K562 (cell line): ENCODE measurements around the gene INHBE. TPM values are rescaled to one million over a fixed set of nuclear protein-coding genes. Genes with fewer than 3 reads are reported as not detected.

Experiments
- ATAC-seq: fragments of 200-7000 bp; cut with Tn5 transposase; 3 replicates; pipeline ENCODE4 v1.9.1; 2020; ENCODE audit warnings: moderate library complexity
- BruUV-seq: library from RNA; stranded (reverse); fragments of 400-500 nt; replicated peaks from 2 replicates; lab custom pipeline; 2021; lab: Mats Ljungman, UMichigan
- CTCF ChIA-PET: fragments of 300-600 bp; formaldehyde crosslinking; extraction: SDS; loops from one replicate; lab custom pipeline; 2021; ENCODE audit warnings: low intra/inter-chr PET ratio; lab: Yijun Ruan, JAX
- POLR2A ChIA-PET: fragments of 300-600, 350-650 bp; sonication (Branson Sonifier 250); formaldehyde crosslinking; extraction: SDS; loops from one replicate; lab custom pipeline; 2021; ENCODE audit warnings: antibody characterized with exemption, inconsistent platforms; lab: Yijun Ruan, JAX
- DNase-seq, 4 experiments: peaks; one replicate each; pipeline versions ENCODE4 v3.0.0 to v3.0.0-alpha.2; 2011 to 2018; ENCODE audit warnings: low spot score in 3 of 4, mixed read lengths in 3 of 4; ENCODE audit errors: extremely low read depth in 1 of 4
- FAIRE-seq: peaks from 2 replicates; lab custom pipeline; 2011; peaks lifted over from hg19 to GRCh38; lab: Jason Lieb, UNC
- H2AFZ ChIP-seq: 2 replicates; pipeline ENCODE4 v1.6.0; 2011; ENCODE audit warnings: low read depth, low read length, control low read depth, inconsistent platforms
- H3K27ac ChIP-seq: fragments of 200-600 bp; 3 replicates; pipeline ENCODE4 v1.8.0; 2011; ENCODE audit warnings: low read depth, mild to moderate bottlenecking, control low read depth, inconsistent platforms, low read length, moderate library complexity, mixed read lengths; ENCODE audit errors: extremely low read depth
- H3K27me3 ChIP-seq, 2 experiments: fragments of 300-600 bp in 1 of 2; 2 replicates in 1 of 2; 3 replicates in 1 of 2; pipeline versions ENCODE4 v1.6.0 to v1.8.0; 2011; ENCODE audit warnings: inconsistent platforms in 2 of 2, low read length in 2 of 2, mild to moderate bottlenecking in 1 of 2, mixed read lengths in 1 of 2, moderate library complexity in 1 of 2; ENCODE audit not compliant: control insufficient read depth in 2 of 2, insufficient read depth in 2 of 2
- H3K36me3 ChIP-seq: fragments of 300-600 bp; 3 replicates; pipeline ENCODE4 v1.8.0; 2011; ENCODE audit warnings: mild to moderate bottlenecking, low read length, inconsistent platforms; ENCODE audit not compliant: control insufficient read depth, insufficient read depth
- H3K4me1 ChIP-seq, 2 experiments: fragments of 200-600 bp in 1 of 2; replicated peaks in 1 of 2; 2 replicates in 1 of 2; 3 replicates in 1 of 2; pipeline versions ENCODE4 v1.5.1 to v1.8.0; 2011; ENCODE audit warnings: inconsistent platforms in 2 of 2, low read length in 2 of 2, mild to moderate bottlenecking in 1 of 2, mixed read lengths in 1 of 2, moderate library complexity in 1 of 2; ENCODE audit not compliant: control insufficient read depth in 2 of 2, insufficient read depth in 2 of 2
- H3K4me2 ChIP-seq: 2 replicates; pipeline ENCODE4 v1.6.1; 2011; ENCODE audit warnings: low read length, control low read depth, inconsistent platforms, mixed read lengths; ENCODE audit not compliant: insufficient read depth
- H3K4me3 ChIP-seq: fragments of 200-600 bp; sonication (generic), shearing (Covaris generic); 2 replicates; pipeline ENCODE4 v1.5.1; 2016; ENCODE audit warnings: control low read depth, inconsistent platforms
- H3K79me2 ChIP-seq: fragments of 200-600 bp; 3 replicates; pipeline ENCODE4 v1.8.0; 2011; ENCODE audit warnings: low read length, inconsistent platforms; ENCODE audit not compliant: control insufficient read depth, insufficient read depth
- H3K9ac ChIP-seq, 2 experiments: 2 replicates each; pipeline versions ENCODE4 v1.6.0 to v1.6.1; 2011; ENCODE audit warnings: low read depth in 2 of 2, low read length in 2 of 2, control low read depth in 1 of 2, inconsistent platforms in 1 of 2, mild to moderate bottlenecking in 1 of 2, mixed read lengths in 1 of 2; ENCODE audit not compliant: insufficient read depth in 1 of 2
- H3K9me1 ChIP-seq: one replicate; pipeline ENCODE4 v1.6.0; 2011; ENCODE audit warnings: inconsistent platforms, mild to moderate bottlenecking, low read length, moderate library complexity; ENCODE audit not compliant: control insufficient read depth, insufficient read depth
- H3K9me3 ChIP-seq: replicated peaks from 2 replicates; pipeline ENCODE4 v1.5.1; 2011; ENCODE audit warnings: low read depth, low read length, inconsistent platforms; ENCODE audit not compliant: control insufficient read depth, insufficient read depth
- H4K20me1 ChIP-seq: replicated peaks from 2 replicates; pipeline ENCODE4 v1.6.1; 2011; ENCODE audit warnings: low read length, inconsistent platforms, mixed read lengths; ENCODE audit not compliant: control insufficient read depth, insufficient read depth
- BCOR ChIP-seq: fragments of 450-650 bp; IDR thresholded peaks from 2 replicates; pipeline ENCODE4 v1.6.1; 2016
- CTBP1 ChIP-seq: fragments of 450-650 bp; IDR thresholded peaks from 2 replicates; pipeline ENCODE4 v1.6.1; 2016; ENCODE audit warnings: borderline replicate concordance
- HDAC2 ChIP-seq: fragments of 450-650 bp; IDR thresholded peaks from 2 replicates; pipeline ENCODE4 v1.6.1; 2016; ENCODE audit warnings: mild to moderate bottlenecking
- PRPF4 ChIP-seq: fragments of 200-400 bp; formaldehyde crosslinking; IDR thresholded peaks from one replicate; pipeline ENCODE4 v1.6.1; 2017; ENCODE audit warnings: low read length, low read depth, mild to moderate bottlenecking; ENCODE audit not compliant: insufficient read depth, poor library complexity, severe bottlenecking
- TAL1 ChIP-seq: fragments of 450-650 bp; IDR thresholded peaks from 2 replicates; pipeline ENCODE4 v1.6.1; 2016; ENCODE audit warnings: mild to moderate bottlenecking
- USF1 ChIP-seq: sonication (generic); formaldehyde crosslinking; IDR thresholded peaks from 2 replicates; pipeline ENCODE4 v1.9.0; 2022; ENCODE audit warnings: mild to moderate bottlenecking, missing genetic modification reagents
- XRCC3 ChIP-seq: fragments of 450-650 bp; IDR thresholded peaks from 2 replicates; pipeline ENCODE4 v1.6.1; 2017; ENCODE audit warnings: mild to moderate bottlenecking, moderate library complexity
- ZBTB1 ChIP-seq: sonication (generic); formaldehyde crosslinking; IDR thresholded peaks from 2 replicates; pipeline ENCODE4 v1.8.1; 2023; ENCODE audit warnings: missing genetic modification reagents, low read depth, mild to moderate bottlenecking, borderline replicate concordance
- ZNF707 ChIP-seq: fragments of 250-450 bp; sonication (Bioruptor Pico); conservative IDR thresholded peaks from 2 replicates; pipeline ENCODE4 v1.8.0; 2022; ENCODE audit warnings: inconsistent platforms, mild to moderate bottlenecking, moderate library complexity
- ZZZ3 ChIP-seq: fragments of 450-650 bp; IDR thresholded peaks from 2 replicates; pipeline ENCODE4 v1.6.1; 2016; ENCODE audit warnings: antibody characterized with exemption, mild to moderate bottlenecking, moderate library complexity
- WGBS: fragments of 100-300 bp; shearing (Covaris generic); methylation state at CpG from one replicate; pipeline ENCODE4 v1.1.6; 2016; ENCODE audit warnings: low coverage, mixed read lengths; ENCODE audit not compliant: insufficient coverage; ENCODE audit errors: missing lambda C conversion rate; 5-methylcytosine and 5-hydroxymethylcytosine counted together
- in situ Hi-C: fragments of 300-500 bp; cut with MboI; formaldehyde crosslinking; loops from 4 replicates; pipeline ENCODE4 v1.15.0; 2018; ENCODE audit warnings: inconsistent platforms, mixed read lengths
- intact Hi-C: fragments of 100-400 bp; cut with micrococcal nuclease; formaldehyde crosslinking; loops from 2 replicates; pipeline ENCODE4 v1.14.2; 2022
- polyA plus RNA-seq, 8 experiments: library from polyadenylated mRNA; depleted of rRNA in 4 of 8; stranded (reverse) in 5 of 8; unstranded in 3 of 8; fragments of >200 nt; fragmentation: Nextera tagmentation in 2 of 8; fragmentation: Illumina TruSeq in 1 of 8; extraction: Ambion mirVana in 2 of 8; extraction: Trizol in 1 of 8; gene quantifications; 2 replicates each; pipeline versions ENCODE4 v1.2.1 to v1.2.3, GENCODE V29; 2011 to 2014; ENCODE audit warnings: inconsistent platforms in 1 of 8, missing spikeins in 1 of 8
- total RNA-seq, 7 experiments: library from RNA; depleted of rRNA in 6 of 7; stranded (reverse); fragments of >200 nt in 6 of 7; fragmentation: Illumina TruSeq in 2 of 7; extraction: Trizol in 2 of 7; gene quantifications; 2 replicates each; pipeline versions ENCODE4 v1.2.1 to v1.2.3, GENCODE V29; 2011 to 2021; ENCODE audit warnings: low replicate concordance in 1 of 7
- TF ChIP-seq, protein P1 (sequence below): fragments of 250-450 bp; sonication (Bioruptor Pico); IDR thresholded peaks from 2 replicates; pipeline ENCODE4 v1.9.0; 2021; ENCODE audit warnings: mild to moderate bottlenecking, inconsistent platforms

The INHBE gene
- total and polyA plus RNA-seq, 9 of the 15 experiments (the other 6 are each of a cell fraction or from before 2014, with no cell fraction given) = 0.94 to 9.9 (median 7.3) TPM

DNA sequence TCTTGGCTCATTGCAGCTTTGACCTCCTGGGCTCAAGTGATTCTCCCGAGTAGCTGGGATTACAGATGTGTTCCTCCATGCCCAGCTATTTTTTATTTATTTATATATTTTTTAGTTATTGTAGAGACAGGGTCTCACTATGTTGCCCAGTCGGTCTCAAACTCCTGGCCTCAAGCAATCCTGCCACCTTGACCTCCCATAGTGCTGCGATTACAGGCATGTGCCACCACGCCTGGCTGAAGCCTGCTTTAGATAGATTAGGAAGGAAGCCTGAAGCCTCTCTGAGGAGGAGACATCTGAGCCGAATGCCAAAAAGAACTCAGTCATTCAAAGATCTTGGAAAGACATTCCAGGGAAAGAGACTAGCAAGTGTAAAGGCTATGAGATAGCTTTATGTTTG is 10.4 kb upstream of the INHBE start (continued):
- peak; percentile 22; the same call in 1 of the 2 replicates for TF ChIP-seq BCOR

GRCh38 chr12:57446292-57446960 is 8.7 kb upstream of the INHBE start:
- no TSS peak for BruUV-seq
- ATAC-seq (no peak), DNase-seq (no peak), FAIRE-seq (no peak)
- intact Hi-C loops = no loop called here
- ChIA-PET POLR2A (interaction anchor here (2.1 kb wide), 1 partner anchor 13 kb away, joined by 6 read pairs; no protein-coding TSS in a partner anchor), CTCF (no interaction called here)
- Histone ChIP-seq H4K20me1 (no peaks in the 10 kb centered on the region), H2AFZ (peak overlapping the region; percentile 0; the same call in 1 of the 2 replicates), H3K9ac (no peak overlapping the region), H3K79me2 (no peaks in the 10 kb centered on the region), H3K4me3 (no peak overlapping the region), H3K36me3 (no peaks in the 10 kb centered on the region), H3K27me3 (no peaks in the 10 kb centered on the region), H3K4me1 (peaks cover 0 to 6% of the 10 kb centered on the region in 2 experiments; a peak in 3 of 5 replicates), H3K4me2 (no peak overlapping the region), H3K9me3 (no peaks in the 10 kb centered on the region), H3K9me1 (no peaks in the 10 kb centered on the region), H3K27ac (no peak overlapping the region)
- in situ Hi-C loops = no loop called here
- 79% methylated on average over 6 of the region's 6 CpGs for WGBS
- TF ChIP-seq TAL1 (no peak), HDAC2 (no peak), CTBP1 (no peak), ZNF707 (CRISPR knock-in tag) (no peak), ZBTB1 (CRISPR knock-in tag) (no peak), USF1 (CRISPR knock-in tag) (no peak), PRPF4 (no peak), ZZZ3 (no peak), XRCC3 (no peak)
- TF ChIP-seq, protein P1, sequence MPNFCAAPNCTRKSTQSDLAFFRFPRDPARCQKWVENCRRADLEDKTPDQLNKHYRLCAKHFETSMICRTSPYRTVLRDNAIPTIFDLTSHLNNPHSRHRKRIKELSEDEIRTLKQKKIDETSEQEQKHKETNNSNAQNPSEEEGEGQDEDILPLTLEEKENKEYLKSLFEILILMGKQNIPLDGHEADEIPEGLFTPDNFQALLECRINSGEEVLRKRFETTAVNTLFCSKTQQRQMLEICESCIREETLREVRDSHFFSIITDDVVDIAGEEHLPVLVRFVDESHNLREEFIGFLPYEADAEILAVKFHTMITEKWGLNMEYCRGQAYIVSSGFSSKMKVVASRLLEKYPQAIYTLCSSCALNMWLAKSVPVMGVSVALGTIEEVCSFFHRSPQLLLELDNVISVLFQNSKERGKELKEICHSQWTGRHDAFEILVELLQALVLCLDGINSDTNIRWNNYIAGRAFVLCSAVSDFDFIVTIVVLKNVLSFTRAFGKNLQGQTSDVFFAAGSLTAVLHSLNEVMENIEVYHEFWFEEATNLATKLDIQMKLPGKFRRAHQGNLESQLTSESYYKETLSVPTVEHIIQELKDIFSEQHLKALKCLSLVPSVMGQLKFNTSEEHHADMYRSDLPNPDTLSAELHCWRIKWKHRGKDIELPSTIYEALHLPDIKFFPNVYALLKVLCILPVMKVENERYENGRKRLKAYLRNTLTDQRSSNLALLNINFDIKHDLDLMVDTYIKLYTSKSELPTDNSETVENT (CRISPR knock-in tag) = no peak
